PC-3 (cell line): ENCODE results near the gene ALOXE3.

ENCODE experiments used
- EZH2 ChIP-seq: fragments of 300-600 bp; sonication (generic); IDR thresholded peaks from one replicate; pipeline ENCODE4 v1.6.1; 2017; ENCODE audit warnings: antibody characterized with exemption, mild to moderate bottlenecking, low read length; ENCODE audit not compliant: unreplicated experiment
- EZH2phosphoT487 ChIP-seq: fragments of 300-600 bp; sonication (generic); IDR thresholded peaks from 2 replicates; pipeline ENCODE4 v1.6.1; 2018; ENCODE audit warnings: mild to moderate bottlenecking, antibody characterized with exemption, low read length, borderline replicate concordance
- TF ChIP-seq, protein P1 (sequence below): fragments of 300-600 bp; sonication (generic); conservative IDR thresholded peaks from 2 replicates; pipeline ENCODE4 v1.5.1; 2017; ENCODE audit warnings: antibody characterized with exemption, low read depth, mild to moderate bottlenecking, low read length

DNA sequence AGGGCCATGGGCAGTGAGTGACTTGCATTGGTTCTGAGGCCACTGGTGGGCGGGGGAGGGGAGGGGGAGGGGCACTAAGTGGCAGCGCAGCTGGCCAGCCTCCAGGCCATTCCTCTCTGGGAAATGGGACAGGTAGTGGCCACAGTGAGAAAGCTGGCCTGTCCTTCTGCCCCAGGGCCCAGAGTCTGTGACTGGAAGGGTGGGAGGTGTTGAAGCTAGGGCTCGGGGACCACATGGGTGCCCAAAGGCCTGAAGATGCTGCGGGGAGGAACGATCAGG, 30.4 kb downstream of the ALOXE3 start:
- TF ChIP-seq, protein P1, sequence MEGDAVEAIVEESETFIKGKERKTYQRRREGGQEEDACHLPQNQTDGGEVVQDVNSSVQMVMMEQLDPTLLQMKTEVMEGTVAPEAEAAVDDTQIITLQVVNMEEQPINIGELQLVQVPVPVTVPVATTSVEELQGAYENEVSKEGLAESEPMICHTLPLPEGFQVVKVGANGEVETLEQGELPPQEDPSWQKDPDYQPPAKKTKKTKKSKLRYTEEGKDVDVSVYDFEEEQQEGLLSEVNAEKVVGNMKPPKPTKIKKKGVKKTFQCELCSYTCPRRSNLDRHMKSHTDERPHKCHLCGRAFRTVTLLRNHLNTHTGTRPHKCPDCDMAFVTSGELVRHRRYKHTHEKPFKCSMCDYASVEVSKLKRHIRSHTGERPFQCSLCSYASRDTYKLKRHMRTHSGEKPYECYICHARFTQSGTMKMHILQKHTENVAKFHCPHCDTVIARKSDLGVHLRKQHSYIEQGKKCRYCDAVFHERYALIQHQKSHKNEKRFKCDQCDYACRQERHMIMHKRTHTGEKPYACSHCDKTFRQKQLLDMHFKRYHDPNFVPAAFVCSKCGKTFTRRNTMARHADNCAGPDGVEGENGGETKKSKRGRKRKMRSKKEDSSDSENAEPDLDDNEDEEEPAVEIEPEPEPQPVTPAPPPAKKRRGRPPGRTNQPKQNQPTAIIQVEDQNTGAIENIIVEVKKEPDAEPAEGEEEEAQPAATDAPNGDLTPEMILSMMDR: no peak
- TF ChIP-seq EZH2 (no peak), EZH2phosphoT487 (no peak)
